HEK293 (cell line): ENCODE measurements around the gene BCAP31.
A peak's percentile ranks its signal among the peaks of the same experiment; 100 is the strongest.

Experiments used
- CTCF ChIA-PET: fragments of 350-600 bp; formaldehyde crosslinking; extraction: SDS; loops from one replicate; lab custom pipeline; 2021; ENCODE audit warnings: antibody characterized with exemption; lab: Yijun Ruan, JAX
- POLR2A ChIA-PET: fragments of 300-600 bp; formaldehyde crosslinking; extraction: SDS; loops from one replicate; lab custom pipeline; 2020; ENCODE audit warnings: antibody characterized with exemption, inconsistent platforms; lab: Yijun Ruan, JAX
- H3K27ac ChIP-seq: fragments of 200-500 bp; sonication (Bioruptor generic); 2 replicates; pipeline ENCODE4 v1.5.1; 2014; ENCODE audit warnings: low read depth, low read length, control low read depth, inconsistent platforms; ENCODE audit errors: extremely low read depth
- H3K36me3 ChIP-seq, 2 experiments: fragments of 200-500 bp in 1 of 2; sonication (Bioruptor generic) in 1 of 2; 1 replicate in 1 of 2; 2 replicates in 1 of 2; pipeline ENCODE4 v1.5.1; 2014 to 2017; ENCODE audit warnings: inconsistent platforms in 2 of 2, low read length in 2 of 2; ENCODE audit not compliant: control insufficient read depth in 2 of 2, insufficient read depth in 1 of 2
- H3K4me1 ChIP-seq: fragments of 200-500 bp; sonication (Bioruptor generic); 2 replicates; pipeline ENCODE4 v1.5.1; 2014; ENCODE audit warnings: mild to moderate bottlenecking, low read length, inconsistent platforms; ENCODE audit not compliant: control insufficient read depth, insufficient read depth
- H3K4me3 ChIP-seq: 2 replicates; pipeline ENCODE4 v1.5.1; 2011; ENCODE audit warnings: low read depth, mild to moderate bottlenecking, control low read depth, low read length, moderate library complexity
- H3K9me3 ChIP-seq: fragments of 200-500 bp; sonication (Bioruptor generic); 2 replicates; pipeline ENCODE4 v1.5.1; 2014; ENCODE audit warnings: low read depth, low read length, inconsistent platforms; ENCODE audit not compliant: control insufficient read depth, insufficient read depth
- ZNF792 ChIP-seq: fragments of 450-650 bp; formaldehyde crosslinking; IDR thresholded peaks from 2 replicates; pipeline ENCODE4 v1.5.1; 2016; ENCODE audit warnings: missing biosample characterization, missing genetic modification characterization
- TF ChIP-seq, protein P1 (sequence below): fragments of 450-650 bp; formaldehyde crosslinking; IDR thresholded peaks from 2 replicates; pipeline ENCODE4 v1.5.1; 2016; ENCODE audit warnings: missing biosample characterization, missing genetic modification characterization

Gene BCAP31

DNA sequence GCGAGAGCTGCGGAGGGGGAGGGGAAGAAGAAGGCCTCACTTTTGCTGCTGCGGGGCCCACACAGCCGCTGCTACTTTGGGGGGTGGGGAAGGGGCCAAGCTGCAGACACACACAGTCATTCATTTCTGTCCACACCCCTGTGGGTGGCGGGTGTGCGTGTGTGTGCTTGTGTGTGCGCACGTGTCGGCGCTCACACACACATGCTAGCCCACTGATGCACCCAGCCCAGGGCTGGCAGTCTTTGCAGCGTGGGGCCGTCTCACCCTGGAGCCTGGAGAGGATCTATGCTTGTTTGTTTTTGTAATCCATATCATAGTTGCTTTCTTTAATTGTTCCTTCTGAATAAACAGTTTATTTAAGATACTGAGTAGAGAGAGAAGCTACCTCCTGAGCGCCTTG, 73.2 kb downstream of the BCAP31 start:
- TF ChIP-seq, protein P1, sequence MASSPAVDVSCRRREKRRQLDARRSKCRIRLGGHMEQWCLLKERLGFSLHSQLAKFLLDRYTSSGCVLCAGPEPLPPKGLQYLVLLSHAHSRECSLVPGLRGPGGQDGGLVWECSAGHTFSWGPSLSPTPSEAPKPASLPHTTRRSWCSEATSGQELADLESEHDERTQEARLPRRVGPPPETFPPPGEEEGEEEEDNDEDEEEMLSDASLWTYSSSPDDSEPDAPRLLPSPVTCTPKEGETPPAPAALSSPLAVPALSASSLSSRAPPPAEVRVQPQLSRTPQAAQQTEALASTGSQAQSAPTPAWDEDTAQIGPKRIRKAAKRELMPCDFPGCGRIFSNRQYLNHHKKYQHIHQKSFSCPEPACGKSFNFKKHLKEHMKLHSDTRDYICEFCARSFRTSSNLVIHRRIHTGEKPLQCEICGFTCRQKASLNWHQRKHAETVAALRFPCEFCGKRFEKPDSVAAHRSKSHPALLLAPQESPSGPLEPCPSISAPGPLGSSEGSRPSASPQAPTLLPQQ (tag by site-specific recombination), result 0 out of 2 replicates have a peak, but pooled peaks have one; percentile 18
- no peak for TF ChIP-seq ZNF792 (tag by site-specific recombination)
- ChIA-PET POLR2A (no interaction called here), CTCF (interaction anchor here (1.0 to 7.1 kb wide), 9 partner anchors 9 to 709 kb away, joined by 3 to 39 read pairs (median 7); no protein-coding TSS in a partner anchor)
- H3K9me3 ChIP-seq, result no peaks in the 10 kb centered on the region; the same call in 1 of the 2 replicates
- no peaks in the 10 kb centered on the region for H3K36me3 ChIP-seq
- H3K4me3 ChIP-seq, result no peak overlapping the region
- no peak overlapping the region for H3K27ac ChIP-seq
- no peaks in the 10 kb centered on the region for H3K4me1 ChIP-seq
